Measurements from ENCODE around the gene SLC2A4RG. TPM values are rescaled to one million over a fixed set of nuclear protein-coding genes. Genes with fewer than 3 reads are reported as not detected.

SLC2A4RG gene
- total and polyA plus RNA-seq, 2 experiments from 2014 or later: 21.3 to 63.9 TPM

DNA sequence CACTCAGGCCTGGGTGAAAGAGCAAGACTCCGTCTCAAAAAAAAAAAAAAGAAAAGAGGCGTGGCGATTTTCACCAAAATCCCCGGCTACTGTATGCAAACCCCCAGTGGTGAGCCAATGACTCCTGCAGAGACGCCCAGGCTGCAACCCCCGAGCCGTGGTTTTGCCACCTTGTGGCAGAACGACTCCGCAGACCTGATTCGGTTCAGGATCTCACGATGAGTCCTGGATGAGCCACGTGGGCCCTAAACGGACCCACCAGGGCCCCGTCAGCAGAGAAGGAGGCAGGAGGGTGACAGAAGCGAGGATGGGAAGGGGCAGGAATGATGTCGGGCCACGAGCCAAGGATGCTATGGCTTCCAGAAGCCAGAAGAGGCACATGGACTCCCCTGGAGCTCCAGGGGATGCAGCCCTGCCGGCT, 42.5 kb downstream of the SLC2A4RG start:
- in situ Hi-C loops (cut with MboI): no loop called here

DNA sequence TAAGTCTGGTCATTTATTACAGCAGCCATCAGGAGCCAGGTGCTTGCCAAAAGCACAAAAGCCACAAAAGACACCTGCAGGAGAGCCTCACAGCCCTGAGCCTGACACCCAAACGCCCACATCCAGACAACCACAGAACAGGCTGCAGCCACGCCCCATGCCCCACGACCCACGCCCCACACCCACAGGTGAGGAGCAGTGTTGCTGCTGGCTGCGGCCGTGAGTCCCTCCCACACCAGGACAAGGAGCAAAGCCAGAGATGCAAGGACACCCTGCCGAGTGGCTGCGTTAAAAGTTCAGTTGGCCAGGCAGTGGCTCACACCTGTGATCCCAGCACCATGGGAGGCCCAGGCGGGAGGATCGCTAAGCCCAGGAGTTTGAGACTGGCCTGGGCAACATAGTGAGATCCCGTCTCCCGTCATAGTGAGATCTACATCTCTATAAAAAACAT, 43.0 kb downstream of the SLC2A4RG start:
- DNase-seq: no peak
- Histone ChIP-seq H3K79me2 (ENCODE audit: insufficient read depth) (no peaks in the 10 kb centered on the region), H2AFZ (no peak overlapping the region), H3K27ac (no peak overlapping the region), H3K36me3 (ENCODE audit: low read depth) (no peaks in the 10 kb centered on the region), H3K27me3 (replicated peaks; ENCODE audit: insufficient read depth) (no peaks in the 10 kb centered on the region), H3K4me3 (no peak overlapping the region), H3K4me2 (ENCODE audit: unreplicated experiment) (no peak overlapping the region), H3K9me2 (ENCODE audit: insufficient read depth) (no peaks in the 10 kb centered on the region), H3K4me1 (ENCODE audit: insufficient read depth) (no peaks in the 10 kb centered on the region), H4K20me1 (ENCODE audit: insufficient read depth) (no peaks in the 10 kb centered on the region), H3K9ac (no peak overlapping the region), H3K9me3 (ENCODE audit: low read depth) (no peaks in the 10 kb centered on the region), H3F3A (ENCODE audit: insufficient read depth) (no peaks in the 10 kb centered on the region)
- in situ Hi-C loops (cut with MboI): no loop called here
- TF ChIP-seq EZH2 (IDR thresholded peaks at IDR 0.05; ENCODE audit: insufficient read depth, poor library complexity, severe bottlenecking) (no peak), EZH2phosphoT487 (IDR thresholded peaks at IDR 0.05; ENCODE audit: insufficient read depth, low read depth) (no peak)
- 80 to 85% methylated on average over 12 of the region's 12 CpGs for WGBS, 2 experiments (ENCODE audit: low coverage in 1 of 2, low lambda C conversion rate in 2 of 2, missing lambda C conversion rate in 2 of 2)

More for the DNA sequence above, 42.5 kb downstream of the SLC2A4RG start:
- no peak overlapping the region for H3K27ac ChIP-seq
- no peaks in the 10 kb centered on the region for H4K20me1 ChIP-seq (ENCODE audit: insufficient read depth)
- H3F3A ChIP-seq (ENCODE audit: insufficient read depth): no peaks in the 10 kb centered on the region
- no peak for DNase-seq
- no peaks in the 10 kb centered on the region for H3K4me1 ChIP-seq (ENCODE audit: insufficient read depth)
- no peak overlapping the region for H2AFZ ChIP-seq
- no peaks in the 10 kb centered on the region for H3K36me3 ChIP-seq (ENCODE audit: low read depth)
- H3K79me2 ChIP-seq (ENCODE audit: insufficient read depth): no peaks in the 10 kb centered on the region
- no peaks in the 10 kb centered on the region for H3K27me3 ChIP-seq (replicated peaks; ENCODE audit: insufficient read depth)
- H3K9me3 ChIP-seq (ENCODE audit: low read depth): no peaks in the 10 kb centered on the region
- 67 to 71% methylated on average over 14 to 17 of the region's 18 CpGs for WGBS, 2 experiments (ENCODE audit: low coverage in 1 of 2, low lambda C conversion rate in 2 of 2, missing lambda C conversion rate in 2 of 2)
- no peak overlapping the region for H3K4me2 ChIP-seq (ENCODE audit: unreplicated experiment)
- no peak for TF ChIP-seq EZH2 (IDR thresholded peaks at IDR 0.05; ENCODE audit: insufficient read depth, poor library complexity, severe bottlenecking)
- no peak for TF ChIP-seq EZH2phosphoT487 (IDR thresholded peaks at IDR 0.05; ENCODE audit: insufficient read depth, low read depth)
- no peaks in the 10 kb centered on the region for H3K9me2 ChIP-seq (ENCODE audit: insufficient read depth)
- no peak overlapping the region for H3K9ac ChIP-seq
- no peak overlapping the region for H3K4me3 ChIP-seq

DNA sequence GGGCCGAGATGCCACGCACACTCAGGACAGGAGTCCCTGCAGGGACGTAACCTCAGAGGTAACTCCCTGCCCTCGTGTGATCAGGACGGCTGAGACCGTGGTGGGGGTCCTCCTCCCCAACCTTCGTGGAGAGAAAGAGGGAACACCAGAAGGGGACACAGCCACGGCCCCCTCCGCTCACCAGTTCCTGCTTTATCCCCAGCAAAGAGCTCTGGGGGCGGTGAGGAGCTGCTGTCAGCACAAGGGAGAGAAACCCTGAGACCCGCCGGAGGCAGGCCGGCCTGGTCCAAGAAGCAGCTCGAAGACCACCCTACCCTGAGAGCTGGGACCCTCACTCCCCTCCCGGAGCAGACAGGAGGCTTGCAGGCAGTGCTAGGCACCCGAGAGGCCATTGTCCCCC, 44.4 kb downstream of the SLC2A4RG start:
- Histone ChIP-seq H3K4me3 (no peak overlapping the region), H3K9ac (no peak overlapping the region), H3K9me2 (ENCODE audit: insufficient read depth) (no peaks in the 10 kb centered on the region), H3K27ac (no peak overlapping the region), H3K27me3 (replicated peaks; ENCODE audit: insufficient read depth) (no peaks in the 10 kb centered on the region), H3F3A (ENCODE audit: insufficient read depth) (no peaks in the 10 kb centered on the region), H2AFZ (no peak overlapping the region), H3K36me3 (ENCODE audit: low read depth) (no peaks in the 10 kb centered on the region), H3K9me3 (ENCODE audit: low read depth) (no peaks in the 10 kb centered on the region), H3K4me2 (ENCODE audit: unreplicated experiment) (no peak overlapping the region), H3K79me2 (ENCODE audit: insufficient read depth) (no peaks in the 10 kb centered on the region), H3K4me1 (ENCODE audit: insufficient read depth) (no peaks in the 10 kb centered on the region), H4K20me1 (ENCODE audit: insufficient read depth) (no peaks in the 10 kb centered on the region)
- in situ Hi-C loops (cut with MboI): no loop called here
- DNase-seq: no peak
- 85 to 89% methylated on average over 16 of the region's 16 CpGs for WGBS, 2 experiments (ENCODE audit: low coverage in 1 of 2, low lambda C conversion rate in 2 of 2, missing lambda C conversion rate in 2 of 2)
- TF ChIP-seq EZH2phosphoT487 (IDR thresholded peaks at IDR 0.05; ENCODE audit: insufficient read depth, low read depth) (no peak), EZH2 (IDR thresholded peaks at IDR 0.05; ENCODE audit: insufficient read depth, poor library complexity, severe bottlenecking) (no peak)

DNA sequence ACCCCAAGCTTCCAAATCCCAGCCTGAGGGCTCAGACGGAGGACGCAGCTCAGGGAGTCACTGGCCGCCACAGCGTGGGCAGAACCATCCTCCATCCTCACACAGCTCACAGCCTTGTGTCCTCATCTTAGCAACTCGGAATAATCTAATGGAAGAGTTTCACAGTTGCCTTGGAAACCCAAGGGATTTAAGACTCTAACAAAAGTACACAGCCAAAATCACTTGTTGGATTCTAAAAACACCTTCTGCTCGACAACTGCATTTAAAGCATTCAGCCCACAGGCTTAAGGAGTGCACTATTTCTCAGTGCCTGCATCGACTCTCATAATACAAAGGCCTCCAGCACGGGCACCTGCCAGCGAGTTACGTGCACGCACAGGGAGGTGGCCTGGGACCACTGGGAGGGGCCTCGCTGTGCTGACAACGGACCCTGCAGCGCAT, 46.1 kb downstream of the SLC2A4RG start:
- no peaks in the 10 kb centered on the region for H3K9me3 ChIP-seq (ENCODE audit: low read depth)
- no peak for TF ChIP-seq EZH2 (IDR thresholded peaks at IDR 0.05; ENCODE audit: insufficient read depth, poor library complexity, severe bottlenecking)
- no peak for TF ChIP-seq EZH2phosphoT487 (IDR thresholded peaks at IDR 0.05; ENCODE audit: insufficient read depth, low read depth)
- WGBS, 2 experiments (ENCODE audit: low coverage in 1 of 2, low lambda C conversion rate in 2 of 2, missing lambda C conversion rate in 2 of 2): 55 to 57% methylated on average over 14 of the region's 14 CpGs
- no peak overlapping the region for H2AFZ ChIP-seq
- no peak for DNase-seq
- H3K4me3 ChIP-seq: no peak overlapping the region
- no peak overlapping the region for H3K4me2 ChIP-seq (ENCODE audit: unreplicated experiment)
- no peaks in the 10 kb centered on the region for H3K9me2 ChIP-seq (ENCODE audit: insufficient read depth)
- H3K36me3 ChIP-seq (ENCODE audit: low read depth): no peaks in the 10 kb centered on the region
- no peaks in the 10 kb centered on the region for H4K20me1 ChIP-seq (ENCODE audit: insufficient read depth)
- H3F3A ChIP-seq (ENCODE audit: insufficient read depth): no peaks in the 10 kb centered on the region
- no peaks in the 10 kb centered on the region for H3K27me3 ChIP-seq (replicated peaks; ENCODE audit: insufficient read depth)
- no peaks in the 10 kb centered on the region for H3K79me2 ChIP-seq (ENCODE audit: insufficient read depth)
- in situ Hi-C loops (cut with MboI): no loop called here
- no peaks in the 10 kb centered on the region for H3K4me1 ChIP-seq (ENCODE audit: insufficient read depth)
- no peak overlapping the region for H3K9ac ChIP-seq
- no peak overlapping the region for H3K27ac ChIP-seq

DNA sequence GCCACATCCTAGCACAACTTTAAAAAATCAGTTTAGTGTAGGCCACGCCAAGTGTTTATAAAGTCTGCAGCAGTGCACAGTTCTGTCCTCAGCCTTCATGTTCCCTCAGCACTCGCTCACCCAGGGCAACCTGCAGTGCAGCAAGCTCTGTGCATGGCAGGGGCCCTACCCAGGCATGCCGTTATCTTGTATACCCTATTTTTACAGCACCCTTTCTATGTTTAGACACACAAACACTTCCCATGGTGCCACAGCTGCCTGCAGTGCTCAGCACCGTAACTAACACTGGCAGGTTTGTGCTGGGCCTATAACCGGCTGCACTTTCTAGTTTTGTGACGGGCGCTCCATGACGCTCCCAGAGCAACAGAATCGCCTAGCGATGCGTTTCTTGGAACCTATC, 47.7 kb downstream of the SLC2A4RG start:
- H3K27me3 ChIP-seq (replicated peaks; ENCODE audit: insufficient read depth): no peaks in the 10 kb centered on the region
- TF ChIP-seq EZH2phosphoT487 (IDR thresholded peaks at IDR 0.05; ENCODE audit: insufficient read depth, low read depth) (no peak), EZH2 (IDR thresholded peaks at IDR 0.05; ENCODE audit: insufficient read depth, poor library complexity, severe bottlenecking) (no peak)
- H3K9ac ChIP-seq: no peak overlapping the region
- no peak for DNase-seq
- H3K4me1 ChIP-seq (ENCODE audit: insufficient read depth): no peaks in the 10 kb centered on the region
- no peak overlapping the region for H3K4me2 ChIP-seq (ENCODE audit: unreplicated experiment)
- no peaks in the 10 kb centered on the region for H4K20me1 ChIP-seq (ENCODE audit: insufficient read depth)
- no peaks in the 10 kb centered on the region for H3K9me2 ChIP-seq (ENCODE audit: insufficient read depth)
- H3K79me2 ChIP-seq (ENCODE audit: insufficient read depth): no peaks in the 10 kb centered on the region
- H3K36me3 ChIP-seq (ENCODE audit: low read depth): no peaks in the 10 kb centered on the region
- WGBS, 2 experiments (ENCODE audit: low coverage in 1 of 2, low lambda C conversion rate in 2 of 2, missing lambda C conversion rate in 2 of 2): 84% methylated on average over 11 of the region's 11 CpGs
- no peaks in the 10 kb centered on the region for H3F3A ChIP-seq (ENCODE audit: insufficient read depth)
- no peak overlapping the region for H2AFZ ChIP-seq
- H3K4me3 ChIP-seq: no peak overlapping the region
- no peak overlapping the region for H3K27ac ChIP-seq
- in situ Hi-C loops (cut with MboI): no loop called here
- no peaks in the 10 kb centered on the region for H3K9me3 ChIP-seq (ENCODE audit: low read depth)

All from GM23248 (cell line).